ENCODE results near the gene TMEM229B.

The TMEM229B gene

GRCh38 chr14:67523764-67524633 is 35.5 kb upstream of the TMEM229B start:
- no peak for TF ChIP-seq ZNF274 (IDR thresholded peaks at IDR 0.05; ENCODE audit: low read depth, low read length)
- no peak overlapping the region for H3K4me3 ChIP-seq (ENCODE audit: low read length)

DNA sequence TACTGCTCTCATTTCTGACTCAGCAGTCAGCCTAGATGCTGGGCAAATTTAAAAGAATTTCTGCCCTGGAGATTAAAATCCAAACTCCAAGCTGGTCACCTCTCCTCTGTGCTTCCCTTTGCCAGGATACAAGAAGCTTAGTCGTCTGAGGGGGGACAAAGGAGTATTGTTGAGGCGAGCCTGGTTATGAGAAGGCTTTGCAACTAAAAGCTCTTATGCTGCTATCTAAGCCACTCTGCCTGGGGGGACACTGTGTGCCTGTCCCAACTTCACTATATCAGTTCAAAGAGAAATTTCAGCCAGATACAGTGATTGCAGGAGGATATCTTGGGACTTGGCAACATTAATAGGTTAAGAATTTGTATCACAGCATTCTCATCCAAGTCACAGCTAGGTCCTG is 33.7 kb upstream of the TMEM229B start:
- H3K4me3 ChIP-seq (ENCODE audit: low read length), result no peak overlapping the region
- no peak for TF ChIP-seq ZNF274 (IDR thresholded peaks at IDR 0.05; ENCODE audit: low read depth, low read length)

DNA sequence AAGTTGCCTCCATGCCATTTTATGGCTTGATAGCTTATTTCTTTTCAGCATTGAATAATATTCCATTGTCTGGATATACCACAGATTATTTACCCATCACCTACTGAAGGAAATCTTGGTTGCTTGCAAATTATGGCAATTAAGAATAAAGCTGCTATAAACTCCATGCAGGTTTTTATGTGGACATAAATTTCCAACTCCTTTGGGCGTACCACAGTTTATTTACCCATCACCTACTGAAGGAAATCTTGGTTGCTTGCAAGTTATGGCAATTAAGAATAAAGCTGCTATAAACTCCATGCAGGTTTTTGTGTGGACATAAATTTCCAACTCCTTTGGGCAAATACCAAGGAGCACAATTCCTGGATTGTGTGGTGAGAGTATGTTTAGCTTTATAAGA is 32.0 kb upstream of the TMEM229B start:
- TF ChIP-seq ZNF274 (IDR thresholded peaks at IDR 0.05; ENCODE audit: low read depth, low read length), result no peak
- H3K4me3 ChIP-seq (ENCODE audit: low read length), result no peak overlapping the region

DNA sequence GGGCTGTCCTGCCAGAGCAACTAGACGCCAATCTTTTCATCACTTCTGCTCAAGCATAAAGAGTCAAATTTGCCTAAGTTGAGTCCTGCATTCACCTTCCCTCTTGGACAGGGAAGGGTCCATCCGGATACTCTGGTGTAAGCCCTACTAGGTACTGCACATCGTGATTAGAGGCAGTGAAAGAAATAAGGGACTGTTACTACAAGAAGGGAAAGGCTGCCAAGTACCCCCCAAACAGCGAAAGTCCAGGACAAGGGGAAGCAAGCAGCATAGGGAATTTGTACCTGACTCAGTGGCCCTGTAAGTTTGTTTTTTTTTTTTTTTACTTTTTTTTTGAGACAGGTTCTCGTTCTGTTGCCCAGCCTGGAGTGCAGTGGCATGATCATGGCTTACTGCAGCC is 30.9 kb upstream of the TMEM229B start:
- H3K4me3 ChIP-seq (ENCODE audit: low read length), result no peak overlapping the region
- TF ChIP-seq ZNF274 (IDR thresholded peaks at IDR 0.05; ENCODE audit: low read depth, low read length), result no peak

GRCh38 chr14:67517083-67517482 is 28.6 kb upstream of the TMEM229B start:
- H3K4me3 ChIP-seq (ENCODE audit: low read length), result no peak overlapping the region
- no peak for TF ChIP-seq ZNF274 (IDR thresholded peaks at IDR 0.05; ENCODE audit: low read depth, low read length)

DNA sequence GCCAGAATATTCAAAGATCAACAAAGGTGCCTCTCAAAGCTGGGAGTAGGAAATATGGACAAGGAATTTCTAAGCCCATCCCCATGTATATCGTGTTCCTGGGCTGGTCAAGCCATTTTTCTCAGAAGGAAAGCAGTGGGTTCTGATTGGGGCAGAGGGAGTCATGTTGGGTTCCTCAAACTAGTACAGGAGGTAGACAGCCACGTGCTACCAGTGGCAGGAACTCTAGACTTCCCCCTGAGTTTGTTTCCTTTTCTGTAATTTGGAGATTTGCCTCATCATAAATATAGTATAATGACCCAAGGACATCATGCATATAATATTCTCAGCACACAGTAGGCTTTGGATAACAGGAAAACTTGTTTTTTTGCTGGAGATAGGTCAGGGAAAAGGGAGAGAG is 28.2 kb upstream of the TMEM229B start:
- no peak for TF ChIP-seq ZNF274 (IDR thresholded peaks at IDR 0.05; ENCODE audit: low read depth, low read length)
- no peak overlapping the region for H3K4me3 ChIP-seq (ENCODE audit: low read length)

GRCh38 chr14:67515386-67516079 is 27.0 kb upstream of the TMEM229B start:
- no peak for TF ChIP-seq ZNF274 (IDR thresholded peaks at IDR 0.05; ENCODE audit: low read depth, low read length)
- H3K4me3 ChIP-seq (ENCODE audit: low read length), result peak overlapping the region; percentile 63; the same call in 1 of the 2 replicates

DNA sequence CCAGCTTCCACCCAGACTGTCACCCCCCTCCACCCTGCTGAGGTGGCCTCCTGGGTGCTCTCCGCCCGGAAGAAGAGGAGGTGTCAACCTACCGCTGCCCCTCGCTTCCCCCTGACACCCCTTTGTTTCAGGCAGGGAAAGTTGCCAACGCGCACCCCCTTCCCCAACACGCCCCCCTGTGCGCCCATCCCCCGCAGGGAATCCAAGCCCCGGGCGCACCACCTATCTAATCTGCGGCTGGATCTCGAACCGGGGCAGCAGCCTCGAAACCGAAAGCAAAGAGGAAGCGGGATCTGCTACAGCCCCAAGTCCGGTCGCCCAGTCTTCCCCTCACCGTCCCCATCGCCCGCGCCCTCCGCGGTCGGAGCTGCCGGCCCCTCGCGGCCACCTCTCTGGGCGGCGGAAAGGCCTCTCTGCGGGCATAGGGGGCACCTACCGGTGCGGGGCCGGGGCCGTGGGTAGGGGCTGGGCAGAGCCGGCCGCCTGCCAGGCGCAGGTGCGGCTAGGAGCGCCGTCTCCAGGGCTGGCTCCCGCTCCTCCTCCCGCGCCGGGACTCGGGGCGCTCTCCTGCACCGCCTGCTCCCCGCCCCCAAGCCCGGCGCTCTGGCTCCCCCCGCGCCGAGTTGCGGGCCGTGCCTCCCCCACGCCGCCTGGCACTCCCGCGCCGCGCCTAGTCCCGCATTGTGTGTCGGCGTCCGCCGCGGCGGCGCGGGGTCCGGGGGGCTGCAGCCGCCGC is 26.3 kb upstream of the TMEM229B start:
- no peak for TF ChIP-seq ZNF274 (IDR thresholded peaks at IDR 0.05; ENCODE audit: low read depth, low read length)
- H3K4me3 ChIP-seq (ENCODE audit: low read length), result peak overlapping the region; percentile 63; the same call in 1 of the 2 replicates

- TF ChIP-seq ZNF274 (IDR thresholded peaks at IDR 0.05; ENCODE audit: low read depth, low read length), result no peak
- H3K4me3 ChIP-seq (ENCODE audit: low read length), result peak overlapping the region; percentile 63; the same call in 1 of the 2 replicates
Observed at GRCh38 chr14:67514203-67514607, 25.7 kb upstream of the TMEM229B start.

GRCh38 chr14:67513631-67514108 is 25.1 kb upstream of the TMEM229B start:
- no peak overlapping the region; the same call in 1 of the 2 replicates for H3K4me3 ChIP-seq (ENCODE audit: low read length)
- no peak for TF ChIP-seq ZNF274 (IDR thresholded peaks at IDR 0.05; ENCODE audit: low read depth, low read length)

DNA sequence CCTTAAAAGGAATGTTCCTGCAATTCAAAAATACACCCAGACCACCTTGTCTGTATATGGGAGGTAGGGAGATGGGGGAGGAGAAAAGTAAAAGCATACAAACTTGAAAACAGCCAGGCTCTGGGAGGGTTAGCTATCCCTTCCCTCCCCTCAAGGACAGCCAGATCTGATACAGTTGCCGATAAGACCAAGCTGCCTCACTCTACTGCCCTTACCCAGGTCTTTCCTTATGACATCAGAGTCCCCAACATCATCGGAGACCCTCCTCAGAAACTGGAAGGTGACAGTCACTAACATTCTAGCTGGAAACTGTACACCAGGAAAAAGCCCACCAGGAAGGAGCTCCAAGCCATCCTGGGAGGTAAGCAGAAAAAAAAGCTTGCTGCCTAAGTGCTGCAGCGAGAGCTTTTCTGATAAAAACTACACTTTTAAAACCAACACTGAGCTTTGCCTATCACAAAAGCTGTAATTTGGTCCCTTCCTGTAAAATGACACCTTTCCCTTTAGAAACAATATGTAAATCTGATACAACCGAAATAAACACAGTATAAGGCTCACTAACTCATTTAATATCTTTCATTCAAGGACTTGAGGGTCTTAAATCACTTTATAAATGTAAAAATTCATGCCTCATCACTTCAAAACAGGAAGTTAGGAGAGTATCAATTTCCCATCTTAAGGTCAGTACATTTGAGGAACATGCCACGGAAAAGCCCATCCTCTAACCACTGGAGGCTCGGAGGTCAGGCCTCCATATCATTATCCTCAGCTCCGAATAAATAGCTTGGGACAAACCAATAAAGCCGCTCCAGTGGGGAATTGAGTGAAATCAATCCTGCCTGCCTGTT is 24.2 kb upstream of the TMEM229B start:
- H3K4me3 ChIP-seq (ENCODE audit: low read length), result no peak overlapping the region
- TF ChIP-seq ZNF274 (IDR thresholded peaks at IDR 0.05; ENCODE audit: low read depth, low read length), result no peak

DNA sequence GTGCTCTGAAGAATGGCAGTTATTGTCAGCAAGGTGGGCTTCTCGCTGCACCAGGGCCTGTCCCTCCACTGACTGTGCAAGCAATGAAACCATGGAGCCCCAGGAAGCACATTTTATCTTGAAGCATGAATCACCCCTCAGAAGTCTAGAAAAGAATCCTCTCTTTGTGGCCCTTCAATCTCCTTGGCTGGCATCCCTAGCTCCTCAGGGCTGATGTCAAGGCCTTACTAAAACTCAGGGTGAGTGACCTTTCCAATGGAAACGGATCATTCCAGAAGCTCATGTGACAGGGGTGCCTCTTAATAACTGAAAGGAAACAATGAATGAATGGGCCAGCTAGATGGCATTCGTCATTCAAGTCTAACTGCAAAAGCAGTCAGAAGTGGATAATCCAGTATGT is 22.3 kb upstream of the TMEM229B start:
- no peak for TF ChIP-seq ZNF274 (IDR thresholded peaks at IDR 0.05; ENCODE audit: low read depth, low read length)
- no peak overlapping the region for H3K4me3 ChIP-seq (ENCODE audit: low read length)

- no peak overlapping the region for H3K4me3 ChIP-seq (ENCODE audit: low read length)
- no peak for TF ChIP-seq ZNF274 (IDR thresholded peaks at IDR 0.05; ENCODE audit: low read depth, low read length)
Observed at GRCh38 chr14:67510121-67510520, 21.6 kb upstream of the TMEM229B start.
